GM19035 (cell line): ENCODE measurements around the gene DENND6B.

Experiments
- ATAC-seq: cut with Tn5 transposase; IDR thresholded peaks from one replicate; pipeline ENCODE4 v1.9.1; 2021; ENCODE audit not compliant: unreplicated experiment

The DENND6B gene

GRCh38 chr22:50316114-50317065 lies 10.4 kb downstream of the DENND6B start:
- no peak for ATAC-seq

DNA sequence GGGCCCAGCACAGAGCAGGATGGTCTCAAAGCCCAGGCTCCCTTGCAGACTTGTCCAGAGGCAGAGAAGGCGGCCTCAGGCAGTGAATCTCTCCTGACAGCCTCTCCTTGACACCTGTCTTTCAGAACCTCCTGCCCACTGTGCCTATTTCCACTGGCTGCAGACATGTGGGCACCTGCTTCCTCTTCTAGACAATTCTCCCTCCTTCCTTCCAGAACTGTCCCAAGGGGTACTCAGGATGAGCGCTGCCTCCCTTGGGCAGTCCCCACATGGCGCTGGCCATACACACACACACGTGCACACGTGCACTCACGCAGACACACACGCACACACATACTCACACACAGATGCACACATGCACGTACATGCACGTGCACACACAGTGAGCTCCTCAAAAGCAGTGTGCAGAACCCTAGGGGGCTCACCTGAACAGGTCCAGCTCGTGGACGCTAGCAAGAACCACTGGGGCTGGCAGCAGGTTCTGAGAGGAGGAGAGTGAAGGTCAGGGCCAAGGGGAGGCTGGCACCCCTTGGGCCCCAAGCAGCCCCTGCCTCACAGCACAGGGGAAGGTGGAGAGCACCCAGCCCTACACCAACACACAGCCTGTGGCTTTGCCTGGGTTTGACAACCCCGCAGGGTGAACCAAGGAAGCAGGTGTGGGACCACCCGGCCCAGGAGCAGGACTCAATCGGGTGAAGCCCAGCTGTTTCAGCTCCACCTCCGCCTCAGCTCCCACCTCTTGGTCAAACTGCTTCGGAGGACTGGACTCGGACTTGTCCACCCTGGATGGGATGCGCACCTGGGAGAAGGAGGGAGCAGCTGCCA lies 11.3 kb downstream of the DENND6B start:
- no peak for ATAC-seq

DNA sequence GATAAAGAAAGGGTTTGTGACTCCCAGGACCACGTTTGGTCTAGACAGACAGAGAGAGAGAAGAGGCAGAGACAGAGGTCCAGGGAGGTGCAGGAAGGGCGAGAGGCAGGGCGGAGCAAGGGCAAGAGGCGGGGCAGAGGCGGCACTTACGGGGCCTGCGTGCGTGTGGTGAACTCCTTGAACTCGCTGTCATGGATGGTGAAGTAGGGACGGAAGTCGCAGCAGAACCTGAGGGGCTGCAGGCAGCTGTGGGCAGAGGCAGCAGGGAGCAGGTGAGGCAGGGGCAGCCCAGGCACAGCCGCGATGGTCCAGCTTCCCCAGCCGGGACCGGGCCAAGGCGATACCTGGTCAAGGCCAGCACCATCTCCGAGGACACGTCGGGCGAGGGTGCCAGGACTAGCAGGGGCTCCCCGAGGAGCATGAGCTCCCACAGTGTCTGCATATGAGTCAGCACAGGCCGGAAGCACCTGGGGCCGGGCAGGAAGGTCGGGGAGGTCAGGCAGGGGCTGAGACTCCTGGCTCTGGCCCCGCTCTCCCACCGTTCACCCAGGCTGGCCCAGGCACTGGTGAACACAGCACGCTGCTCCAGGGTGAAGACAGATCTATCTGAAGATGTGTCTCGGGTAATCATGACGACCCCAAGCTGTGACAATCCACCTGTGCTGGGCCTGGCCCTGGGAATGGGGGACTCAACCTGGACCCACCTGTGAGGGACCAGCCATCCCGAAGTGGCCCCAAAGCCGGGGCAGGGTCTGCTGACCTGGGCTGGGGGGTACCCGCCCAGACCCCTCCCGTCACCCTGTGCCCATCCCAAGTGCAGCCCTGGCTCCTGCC lies 12.1 kb downstream of the DENND6B start:
- ATAC-seq = peak; percentile 69

- no peak for ATAC-seq
Measured at GRCh38 chr22:50314081-50314454, 12.7 kb downstream of the DENND6B start.

- ATAC-seq = no peak
Measured at GRCh38 chr22:50313600-50313999, 13.2 kb downstream of the DENND6B start.

- ATAC-seq = no peak
Measured at GRCh38 chr22:50313021-50313420, 13.8 kb downstream of the DENND6B start.

- ATAC-seq = no peak
Measured at GRCh38 chr22:50312371-50312770, 14.4 kb downstream of the DENND6B start.

DNA sequence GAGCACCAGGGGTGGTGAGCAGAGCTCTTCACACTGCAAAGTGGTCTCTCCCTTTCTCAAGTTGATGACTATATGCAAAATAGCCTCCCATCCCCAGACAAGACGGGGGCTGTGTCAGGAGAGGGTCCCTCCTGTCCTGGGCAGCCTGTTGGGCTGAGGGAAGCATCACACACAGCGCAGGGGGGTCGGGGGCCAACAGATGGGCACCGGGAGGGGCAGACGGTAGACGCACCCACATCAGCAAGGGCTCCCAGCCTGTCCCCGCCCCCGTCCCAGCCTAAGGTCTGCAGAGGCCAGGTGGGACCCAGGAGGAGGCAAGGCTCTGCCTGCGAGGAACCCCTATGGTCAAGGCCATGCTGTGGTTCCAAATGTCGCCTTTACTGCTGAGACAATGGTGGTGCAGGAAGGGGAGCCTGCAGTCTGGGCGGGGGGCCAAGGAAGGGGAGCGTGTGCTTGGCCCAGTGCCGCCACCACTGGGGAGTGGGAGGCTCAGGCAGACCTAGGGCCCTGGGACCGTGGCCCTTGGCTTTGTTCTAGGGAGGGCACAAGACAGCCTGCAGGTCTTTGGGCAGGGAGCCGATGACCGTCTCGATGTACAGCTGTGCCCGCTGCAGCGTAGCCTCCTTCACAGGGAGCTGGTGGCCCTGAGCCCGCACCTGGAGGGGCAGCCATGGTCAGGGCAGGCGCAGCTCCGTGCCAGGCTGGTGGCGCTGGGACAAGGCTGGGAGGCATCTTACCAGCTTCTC lies 15.0 kb downstream of the DENND6B start:
- ATAC-seq = no peak

GRCh38 chr22:50310949-50311444 lies 15.8 kb downstream of the DENND6B start:
- no peak for ATAC-seq

GRCh38 chr22:50310031-50310722 lies 16.6 kb downstream of the DENND6B start:
- no peak for ATAC-seq

- no peak for ATAC-seq
Measured at GRCh38 chr22:50309601-50309991, 17.2 kb downstream of the DENND6B start.

DNA sequence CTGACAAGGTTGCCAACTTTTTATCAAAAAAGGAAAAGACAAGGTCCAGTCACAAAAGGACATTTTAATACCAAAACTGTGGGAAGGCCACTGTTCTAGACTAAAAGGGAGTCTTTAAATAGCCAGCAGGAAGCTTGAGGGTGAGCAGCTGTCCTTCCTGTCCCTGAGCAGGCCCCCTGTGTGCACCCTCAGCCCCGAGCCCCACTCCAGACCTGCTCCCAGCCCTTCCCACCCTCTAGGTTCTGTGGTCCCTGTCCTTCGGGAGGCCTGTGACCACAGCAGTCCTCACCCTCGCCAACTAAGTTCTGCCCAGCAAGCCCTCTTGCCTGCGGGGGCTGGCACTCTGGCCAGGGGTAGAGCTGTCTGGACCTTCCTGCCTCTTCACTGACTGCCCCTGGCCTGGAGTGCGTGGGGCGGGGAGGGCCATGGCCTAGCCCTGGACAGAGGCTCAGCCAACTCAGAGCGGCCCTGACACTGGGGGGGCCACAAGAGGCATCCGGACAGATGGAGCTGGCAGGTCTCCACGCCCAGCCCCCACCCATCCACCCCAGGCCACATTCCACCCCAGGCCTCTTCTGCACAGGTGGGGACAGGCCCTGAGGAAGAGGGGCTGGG lies 17.7 kb downstream of the DENND6B start:
- ATAC-seq = no peak

- ATAC-seq = no peak
Measured at GRCh38 chr22:50308597-50308935, 18.2 kb downstream of the DENND6B start.

DNA sequence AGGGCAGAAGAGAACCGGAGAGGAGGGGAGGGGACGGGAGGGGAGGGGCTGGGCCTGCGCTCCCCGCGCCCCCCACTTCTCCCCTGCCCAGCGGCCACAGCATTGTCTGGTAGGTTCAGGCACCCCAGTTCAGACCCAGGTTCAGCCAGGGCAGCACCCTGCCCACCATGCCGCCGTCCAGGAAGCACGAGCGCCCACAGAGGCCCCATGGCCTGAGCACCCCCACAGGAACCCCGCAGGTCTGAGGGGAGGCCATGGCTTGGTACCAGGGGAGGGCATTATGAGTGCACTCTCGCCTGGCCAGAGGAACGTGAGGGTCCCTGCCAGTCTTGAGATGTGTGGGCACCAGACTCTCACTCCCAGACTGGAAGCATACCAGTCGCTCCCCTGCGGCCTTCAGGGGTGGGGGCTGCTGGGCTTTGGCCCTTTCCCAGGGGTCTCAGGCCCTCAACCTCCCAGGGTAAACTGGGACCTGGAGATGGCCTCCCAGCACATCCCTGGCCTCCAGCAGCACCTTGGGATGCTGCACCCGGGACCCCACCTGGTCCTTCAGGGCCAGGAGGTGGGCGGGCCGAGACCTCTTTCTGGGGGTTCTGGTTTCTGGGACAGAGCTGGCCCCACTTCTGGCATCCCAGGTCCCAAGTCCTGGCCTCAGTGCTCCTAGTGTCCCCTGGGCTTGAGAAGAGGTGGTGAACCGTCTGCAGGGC lies 18.8 kb downstream of the DENND6B start:
- ATAC-seq = no peak

- ATAC-seq = peak; percentile 46
Measured at GRCh38 chr22:50306753-50307749, 19.8 kb downstream of the DENND6B start, which contains the start of gene PLXNB2. PLXNB2 (minus strand) TSS chr22:50307646; CDS start chr22:50290584, 17,062 bp downstream.

- no peak for ATAC-seq
Measured at GRCh38 chr22:50305923-50306566, 20.8 kb downstream of the DENND6B start.

DNA sequence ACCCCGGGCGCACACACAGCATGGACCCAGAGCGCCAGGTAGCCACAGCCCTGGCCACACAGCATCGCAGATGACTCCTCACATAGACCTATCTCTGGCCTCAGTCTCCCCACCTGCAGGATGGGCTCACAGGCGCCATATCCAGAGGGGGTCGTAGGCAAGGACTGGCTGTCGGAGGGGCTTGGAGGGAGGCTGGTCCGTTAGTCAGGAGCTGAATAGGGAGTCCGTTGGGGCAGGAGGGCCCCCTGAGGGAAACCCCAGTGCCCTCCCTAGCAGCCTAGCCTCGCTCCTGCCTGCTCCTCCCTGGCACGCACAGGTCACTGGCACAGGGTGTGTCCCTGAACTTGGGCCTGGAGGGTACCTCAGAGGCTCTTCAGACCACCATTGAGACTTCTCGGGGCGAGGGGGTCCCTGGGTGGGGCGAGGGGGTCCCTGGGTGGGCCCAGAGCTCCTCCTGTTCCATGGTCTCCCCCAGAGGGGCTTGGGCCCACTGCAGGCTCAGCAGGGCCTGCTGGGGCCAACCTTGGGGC lies 21.4 kb downstream of the DENND6B start:
- no peak for ATAC-seq
